ENCODE data around the gene PLCH2.
A peak's percentile ranks its signal among the peaks of the same experiment; 100 is the strongest.

The PLCH2 gene

DNA sequence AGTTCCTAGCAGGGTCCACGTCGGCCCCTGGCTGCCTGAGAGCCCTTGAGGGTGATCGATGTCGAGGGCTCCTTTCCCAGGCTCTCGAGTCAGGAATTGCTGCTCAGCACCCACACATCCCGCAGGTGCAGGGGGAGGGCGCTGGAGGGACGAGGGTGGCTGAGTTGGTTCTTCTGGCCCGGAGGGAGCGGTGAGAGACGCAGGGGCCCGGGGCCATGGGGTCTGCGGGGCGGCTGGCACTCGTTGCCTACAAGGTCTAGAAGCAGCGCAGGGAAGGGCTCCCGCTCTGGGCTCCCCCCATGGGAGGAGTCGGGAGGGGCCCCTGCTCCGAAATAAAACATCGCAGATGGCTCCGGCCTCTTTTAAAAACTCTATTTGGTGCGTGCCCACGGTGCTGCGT lies 32.1 kb downstream of the PLCH2 start:
- DNase-seq (ENCODE audit: extremely low read depth in 1 of 2, low read depth in 1 of 2), result no peak

DNA sequence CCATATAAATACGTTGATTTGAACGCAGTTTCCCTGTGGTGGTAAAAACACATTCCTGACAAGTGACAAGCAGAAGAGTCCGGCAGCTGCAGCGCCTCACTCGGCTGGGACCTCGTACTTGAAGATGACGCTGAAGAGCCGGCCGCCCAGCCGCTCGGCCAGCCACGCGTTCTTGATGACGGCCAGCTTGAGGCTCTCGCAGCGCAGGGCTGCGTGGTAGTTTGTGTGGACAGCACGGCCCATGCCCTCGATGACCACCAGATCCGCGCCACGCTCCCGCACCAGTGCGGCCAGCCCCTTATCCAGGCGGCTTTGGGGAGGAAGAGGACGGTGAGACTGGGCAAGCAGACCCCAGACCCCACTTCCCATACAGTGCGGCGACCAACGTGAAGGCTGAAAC lies 32.7 kb downstream of the PLCH2 start:
- DNase-seq (ENCODE audit: extremely low read depth in 1 of 2, low read depth in 1 of 2), result no peak

DNA sequence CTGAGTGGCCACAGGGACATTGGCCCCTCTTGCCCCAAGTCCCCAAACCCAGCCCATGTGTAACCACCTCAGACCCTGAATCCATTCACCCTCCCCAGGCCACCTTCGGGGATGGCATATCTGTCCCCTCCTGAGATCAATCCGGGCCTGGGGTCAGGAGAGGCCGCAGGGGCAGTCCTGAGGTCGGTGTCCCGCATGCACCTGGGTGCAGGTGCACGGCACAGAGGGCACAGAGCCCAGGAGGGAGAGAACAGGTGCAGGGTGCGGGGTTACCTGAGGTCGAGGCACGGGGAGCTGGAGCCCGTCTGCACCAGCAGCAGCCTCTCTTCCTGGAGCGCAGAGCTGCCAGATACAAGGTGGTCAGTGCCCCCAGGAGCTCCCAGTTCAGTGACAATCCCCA lies 33.5 kb downstream of the PLCH2 start:
- DNase-seq (ENCODE audit: extremely low read depth in 1 of 2, low read depth in 1 of 2), result no peak

DNA sequence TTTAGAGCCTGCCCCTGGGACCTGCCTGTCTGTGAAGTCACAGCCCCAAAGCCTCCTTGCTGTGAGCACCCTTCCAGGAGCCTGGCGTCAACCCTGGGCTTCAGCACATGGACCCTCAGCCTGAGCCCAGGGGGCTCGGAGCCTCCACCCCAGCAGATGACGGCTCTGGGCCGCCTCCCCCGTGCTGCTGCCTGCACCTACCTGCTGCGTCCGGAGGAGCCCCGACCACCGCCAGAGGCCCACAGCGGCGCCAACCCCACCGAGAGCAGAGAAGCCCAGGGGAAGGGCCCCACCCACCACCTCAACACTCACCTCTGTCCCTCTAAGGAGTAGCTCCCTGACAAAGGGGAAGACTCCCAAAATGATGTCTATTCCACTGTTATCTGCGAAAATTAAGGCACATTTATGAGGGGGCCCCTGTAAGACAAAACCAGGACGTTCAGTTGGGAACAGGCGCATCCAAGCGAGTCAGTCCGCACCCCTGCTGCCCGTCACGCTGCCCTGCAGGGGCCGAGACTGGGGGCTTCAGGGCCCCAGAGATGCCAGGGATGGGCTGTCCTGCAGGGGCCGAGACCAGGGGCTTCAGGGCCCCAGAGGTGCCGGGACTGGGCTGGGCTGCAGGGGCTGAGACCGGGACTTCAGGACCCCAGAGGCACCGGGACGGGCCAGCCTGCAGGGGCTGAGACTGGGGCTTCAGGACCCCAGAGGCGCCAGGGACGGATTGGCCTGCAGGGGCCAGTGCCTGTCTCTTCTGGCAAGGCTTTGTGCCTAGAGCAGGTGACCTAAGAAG lies 34.5 kb downstream of the PLCH2 start:
- DNase-seq (ENCODE audit: extremely low read depth in 1 of 2, low read depth in 1 of 2), result no peak

DNA sequence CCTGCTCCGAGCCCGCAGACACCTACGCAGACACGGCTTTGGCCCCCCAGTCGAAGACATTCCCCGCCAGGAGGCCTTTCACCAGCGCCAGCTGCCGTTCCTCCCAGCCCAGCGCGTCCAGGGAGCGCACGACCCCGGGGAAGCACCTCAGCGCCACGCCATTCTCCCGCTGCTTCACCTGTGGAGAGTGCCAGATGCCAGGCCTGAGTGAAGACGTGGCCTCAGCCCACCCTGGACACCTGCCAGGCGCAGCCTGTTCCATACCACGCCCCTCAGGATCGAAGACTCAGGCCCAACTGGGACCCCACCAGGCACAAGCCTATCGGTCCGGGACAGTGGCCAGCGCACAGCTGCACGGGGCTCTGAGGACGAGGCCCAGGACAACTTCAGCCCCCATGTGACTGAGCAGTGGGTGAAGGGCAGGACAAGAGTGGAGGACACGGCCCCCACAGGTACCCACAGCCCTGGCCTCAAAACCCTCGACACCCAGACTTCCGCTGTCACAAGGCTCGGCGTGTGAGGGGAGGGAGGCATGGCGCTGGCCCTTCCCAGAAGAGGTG lies 36.9 kb downstream of the PLCH2 start:
- DNase-seq (ENCODE audit: extremely low read depth in 1 of 2, low read depth in 1 of 2), result no peak

DNA sequence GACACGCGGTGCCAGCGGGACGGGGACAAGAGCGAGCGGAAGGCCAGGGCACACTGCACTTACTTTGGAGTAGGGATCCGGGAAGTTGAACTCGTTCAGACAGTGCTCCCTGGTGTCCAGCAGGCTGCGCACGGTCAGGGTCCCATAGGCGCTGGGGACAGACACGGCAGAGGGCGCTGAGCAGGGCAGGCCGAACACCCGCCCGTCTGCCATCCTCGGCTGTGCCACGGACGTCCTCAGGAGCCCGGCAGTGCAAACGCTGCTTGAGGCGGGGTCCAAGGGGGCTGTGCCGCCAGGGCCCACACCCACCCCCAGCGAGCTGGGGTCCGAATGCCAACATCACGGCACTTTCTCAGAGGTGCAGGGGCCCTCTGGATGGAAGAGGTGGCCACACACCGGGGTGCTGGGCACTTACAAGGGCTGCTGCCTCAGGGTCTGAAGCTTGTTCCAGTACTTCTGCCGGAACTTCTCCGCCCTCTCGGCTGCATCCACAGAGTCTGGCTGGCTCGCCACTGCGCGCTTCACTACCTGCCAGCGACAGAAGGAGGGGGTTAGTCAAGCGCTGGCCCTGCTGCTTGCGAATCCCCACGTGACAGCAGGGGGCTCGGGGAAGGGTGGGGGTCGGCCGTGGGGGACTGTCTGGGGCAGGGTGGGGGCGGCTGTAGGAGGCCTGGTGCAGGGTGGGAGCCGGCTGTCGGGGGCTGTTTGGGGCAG lies 38.0 kb downstream of the PLCH2 start:
- no peak for DNase-seq (ENCODE audit: extremely low read depth in 1 of 2, low read depth in 1 of 2)

DNA sequence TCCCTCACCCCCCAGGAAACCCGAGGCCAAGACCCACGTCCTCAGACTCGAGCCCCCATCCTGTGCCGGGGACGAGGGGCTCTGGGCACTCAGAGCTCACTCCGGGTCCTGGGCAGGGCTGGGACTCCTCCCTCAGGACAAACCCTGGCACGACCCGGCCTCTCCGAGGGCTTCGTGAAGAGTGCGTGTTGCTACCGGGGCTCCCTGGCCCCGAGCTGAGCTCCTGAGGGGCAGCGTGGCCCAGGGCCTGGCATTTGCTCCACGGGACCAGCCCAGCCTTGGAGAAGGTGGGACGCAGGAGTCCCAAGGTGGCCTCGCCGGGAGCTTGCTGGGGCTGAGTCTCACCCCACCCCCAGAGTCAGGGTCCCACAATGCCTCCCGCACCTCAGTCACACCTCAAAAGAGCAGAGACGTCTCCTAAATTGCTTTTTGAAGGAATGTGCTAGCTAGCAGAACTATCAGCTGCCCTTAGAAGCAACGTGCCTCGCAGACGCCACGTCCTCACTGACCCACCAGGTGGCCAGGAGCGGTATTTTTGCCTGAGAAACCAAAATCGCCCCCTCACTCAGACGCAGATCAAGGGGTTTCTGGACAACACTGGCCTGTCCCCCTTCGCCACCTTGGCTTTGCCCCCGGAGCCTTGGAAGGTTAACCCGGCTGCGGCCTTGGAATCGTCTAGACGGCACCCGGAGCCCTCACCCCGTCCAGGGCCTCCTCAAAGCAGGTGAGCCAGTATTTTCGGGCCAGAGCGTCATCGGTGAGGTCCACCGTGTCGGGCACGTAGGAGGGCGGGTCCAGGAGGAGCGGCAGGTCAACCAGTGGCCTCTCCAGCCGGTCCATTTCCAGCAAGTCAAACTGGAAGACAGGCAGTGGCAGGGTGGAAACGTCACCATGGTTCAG lies 39.0 kb downstream of the PLCH2 start:
- no peak for DNase-seq (ENCODE audit: extremely low read depth in 1 of 2, low read depth in 1 of 2)

DNA sequence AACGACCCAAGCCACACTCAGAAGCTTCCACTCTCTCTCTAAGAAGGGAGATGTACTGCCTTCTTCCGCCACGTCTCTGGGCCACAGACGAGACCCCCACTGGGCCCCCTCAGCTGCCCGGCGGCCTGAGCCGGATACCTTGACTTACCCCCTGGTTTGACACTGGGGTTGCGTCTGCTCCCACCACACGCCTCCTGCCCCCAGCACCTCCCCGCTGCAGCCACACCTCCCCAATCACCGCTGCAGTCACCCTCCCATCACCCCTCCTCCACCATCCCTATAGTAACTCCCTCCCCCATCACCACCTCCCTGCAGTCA lies 39.6 kb downstream of the PLCH2 start:
- no peak for DNase-seq (ENCODE audit: extremely low read depth in 1 of 2, low read depth in 1 of 2)

DNA sequence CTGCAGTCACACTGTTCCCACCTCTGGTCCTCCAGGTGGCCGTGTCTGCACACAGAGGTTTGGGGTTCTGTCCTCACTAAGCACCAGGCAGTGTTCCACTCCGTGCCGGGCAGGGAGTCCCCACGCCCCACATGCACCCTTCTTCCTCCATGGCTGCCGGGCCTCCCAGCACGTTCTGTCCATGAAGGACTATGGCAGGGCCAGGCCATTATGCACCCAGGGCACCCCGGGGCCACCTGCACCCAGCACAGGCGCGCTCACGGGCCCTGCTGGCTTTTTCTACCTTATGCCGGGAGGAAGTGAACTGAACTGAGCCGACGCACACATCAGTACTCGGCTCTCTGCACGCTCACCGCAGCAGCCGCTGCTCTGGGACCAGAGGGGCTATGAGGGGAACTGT lies 40.0 kb downstream of the PLCH2 start:
- DNase-seq (ENCODE audit: extremely low read depth in 1 of 2, low read depth in 1 of 2), result no peak

DNA sequence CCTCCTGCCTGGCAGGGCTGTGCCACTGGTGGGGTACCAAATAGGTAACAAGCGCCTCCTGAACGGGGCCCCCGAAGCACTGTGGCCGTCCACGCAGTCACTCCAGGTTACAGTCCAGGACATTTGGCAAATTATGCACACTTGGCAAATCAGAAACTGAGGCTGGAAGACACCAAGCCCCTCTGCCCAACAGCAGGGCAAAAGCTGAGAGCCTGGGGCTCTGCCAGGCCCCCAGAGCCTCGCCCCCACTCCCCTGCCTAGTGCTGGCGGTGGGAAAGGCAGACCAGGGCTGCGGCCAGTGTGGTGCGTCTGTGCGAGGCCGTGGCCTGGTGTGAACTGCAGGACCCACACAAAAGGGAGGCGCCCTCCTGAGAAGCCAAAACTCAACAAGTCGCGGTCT lies 40.9 kb downstream of the PLCH2 start:
- no peak for DNase-seq (ENCODE audit: extremely low read depth in 1 of 2, low read depth in 1 of 2)

DNA sequence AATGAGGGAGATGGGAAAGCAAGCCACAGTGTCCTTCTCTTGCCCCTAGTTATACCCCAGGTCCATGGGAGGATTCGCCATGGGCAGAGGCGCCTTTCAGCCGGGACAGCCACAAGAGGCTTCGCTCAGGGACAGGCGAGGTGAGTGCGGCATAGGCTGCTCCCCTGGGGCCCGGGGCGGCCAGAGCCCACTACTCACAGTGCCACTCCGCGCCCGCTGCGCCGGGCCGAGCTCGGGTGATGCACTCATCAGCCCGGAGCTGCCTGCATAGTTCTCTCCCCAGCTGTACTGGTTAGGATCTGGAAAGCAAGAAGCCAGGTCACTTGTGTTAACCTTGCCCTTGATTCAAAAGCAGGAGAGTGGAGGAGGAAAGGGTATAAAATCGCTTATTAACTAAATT lies 41.9 kb downstream of the PLCH2 start:
- DNase-seq (ENCODE audit: extremely low read depth in 1 of 2, low read depth in 1 of 2), result no peak

DNA sequence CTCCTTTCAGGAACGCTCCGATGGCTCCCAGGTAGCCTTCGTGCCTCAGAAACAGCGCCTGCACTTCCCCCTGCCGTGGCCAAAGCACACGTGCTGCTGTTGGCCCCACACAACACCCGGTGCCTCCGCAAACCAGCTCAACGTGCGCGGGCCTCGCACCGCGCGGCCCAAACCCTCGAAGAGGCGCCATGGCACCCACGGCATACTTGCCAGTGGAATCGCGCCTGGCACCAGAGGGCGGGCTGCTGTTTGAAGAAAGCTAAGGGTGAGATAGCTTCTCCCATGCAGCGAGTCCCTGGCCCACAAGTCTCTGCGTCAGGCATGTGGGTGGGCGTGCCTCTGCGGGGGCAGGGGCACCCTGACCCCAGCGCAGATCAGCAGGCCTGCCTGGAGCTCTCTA lies 42.4 kb downstream of the PLCH2 start:
- DNase-seq (ENCODE audit: extremely low read depth in 1 of 2, low read depth in 1 of 2), result no peak

DNA sequence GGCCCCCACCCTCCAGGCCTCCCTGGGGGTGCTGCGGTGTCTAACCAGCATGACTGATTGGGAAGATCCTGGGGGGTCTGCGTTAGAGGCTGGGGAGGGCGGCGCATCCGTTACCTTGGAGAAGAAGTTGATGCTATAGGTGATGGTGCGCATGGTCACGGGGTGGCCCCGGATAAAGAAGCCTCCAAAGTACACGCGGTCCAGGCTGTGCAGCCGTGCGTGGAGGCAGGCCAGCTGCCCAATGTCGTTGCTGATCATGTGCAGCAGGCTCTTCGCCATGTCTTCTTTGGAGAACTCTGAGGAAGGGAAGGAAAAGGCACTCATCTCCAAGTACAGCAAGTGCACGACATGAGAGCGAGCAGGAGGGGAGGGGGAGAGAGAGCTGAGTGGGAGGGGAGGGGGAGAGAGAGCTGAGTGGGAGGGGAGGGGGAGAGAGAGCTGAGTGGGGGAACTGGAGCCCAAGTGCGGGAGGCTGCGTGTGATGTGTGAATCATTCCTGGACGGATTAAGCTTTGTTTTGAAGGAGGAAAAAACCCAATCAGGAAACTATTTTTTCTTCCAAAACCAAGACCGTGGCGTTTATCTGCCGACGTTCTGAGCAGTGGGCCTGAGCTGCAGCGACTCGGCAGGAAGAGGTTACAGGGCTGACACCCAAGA lies 43.1 kb downstream of the PLCH2 start:
- no peak for DNase-seq (ENCODE audit: extremely low read depth in 1 of 2, low read depth in 1 of 2)

DNA sequence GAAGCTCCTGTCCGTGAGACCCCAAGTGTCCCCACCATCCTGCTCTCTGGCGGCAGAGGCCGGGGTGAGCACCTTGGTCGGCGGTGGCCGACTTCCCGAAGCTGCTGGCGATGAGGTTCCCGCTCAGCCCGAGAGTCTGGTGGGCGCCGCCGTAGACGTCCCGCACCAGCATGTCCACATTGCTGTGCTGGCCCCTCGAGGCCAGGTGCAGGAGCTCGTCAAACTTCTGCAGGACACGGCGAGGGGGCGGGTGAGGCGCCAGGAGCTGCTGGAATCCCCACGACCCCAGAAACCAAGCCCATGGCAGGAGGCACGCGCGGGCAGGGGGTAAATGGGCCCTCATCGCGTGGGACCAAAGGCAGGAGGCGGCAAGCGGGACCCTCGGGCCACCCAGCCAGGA lies 43.6 kb downstream of the PLCH2 start:
- DNase-seq (ENCODE audit: extremely low read depth in 1 of 2, low read depth in 1 of 2), result no peak

DNA sequence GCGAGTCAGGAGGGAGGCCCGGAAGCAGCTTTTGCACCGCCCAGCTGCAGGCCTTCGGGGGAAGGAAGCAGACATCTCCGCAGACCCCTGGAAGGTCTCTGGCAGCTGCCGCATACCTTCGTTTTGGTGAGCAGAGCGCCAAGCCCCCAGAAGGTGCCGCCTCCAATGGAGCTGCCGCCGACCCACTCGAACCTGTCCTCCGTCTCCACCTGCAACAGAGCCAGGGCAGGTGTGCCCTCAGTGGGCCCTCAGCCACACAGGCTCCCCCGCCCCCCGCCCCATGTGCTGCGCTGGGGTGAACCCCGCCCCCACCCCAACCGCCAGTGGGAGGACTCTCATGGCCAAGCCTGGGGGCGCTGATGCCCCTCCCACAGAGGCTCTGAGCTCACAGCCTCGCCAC lies 44.1 kb downstream of the PLCH2 start:
- DNase-seq (ENCODE audit: extremely low read depth in 1 of 2, low read depth in 1 of 2), result no peak

DNA sequence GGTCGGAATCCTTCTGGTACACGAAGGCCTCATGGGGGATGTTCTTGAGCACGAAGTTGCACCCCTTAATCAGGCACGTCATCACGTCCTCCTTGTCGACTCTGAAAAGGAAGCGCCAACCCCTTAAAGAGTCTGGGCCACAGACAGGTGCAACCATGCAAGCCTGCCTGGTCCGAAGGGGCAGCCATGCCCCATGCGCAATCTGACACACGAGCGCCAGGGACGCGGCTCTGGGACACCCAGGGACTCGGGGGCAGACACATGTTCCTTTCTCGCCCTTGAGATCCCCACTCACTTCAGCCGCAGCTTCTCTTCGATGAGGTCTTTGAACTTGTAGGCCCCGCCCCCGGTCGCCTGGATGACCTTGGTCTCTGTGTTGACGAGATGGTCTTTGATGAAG lies 44.7 kb downstream of the PLCH2 start:
- DNase-seq (ENCODE audit: extremely low read depth in 1 of 2, low read depth in 1 of 2), result no peak

DNA sequence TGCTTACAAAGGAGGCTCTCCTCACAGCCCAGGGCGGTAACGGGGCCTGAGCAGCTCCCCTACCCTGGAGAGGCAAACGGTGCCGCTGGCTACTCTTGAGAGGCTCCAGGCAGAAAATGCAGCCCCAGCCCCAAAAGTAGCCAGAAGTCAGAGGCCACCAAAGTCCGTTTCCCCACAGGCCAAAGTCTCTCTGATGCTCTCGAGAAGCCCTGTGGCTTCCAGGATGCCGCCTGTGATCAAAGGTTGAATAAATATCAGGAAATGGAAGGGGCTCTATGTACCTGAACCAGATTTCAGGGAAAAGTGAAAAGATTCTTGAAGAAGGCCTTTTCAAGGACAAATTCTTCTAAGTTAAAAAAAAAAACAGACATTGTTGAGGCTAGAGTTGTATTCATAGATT lies 46.1 kb downstream of the PLCH2 start:
- no peak for DNase-seq (ENCODE audit: extremely low read depth in 1 of 2, low read depth in 1 of 2)

DNA sequence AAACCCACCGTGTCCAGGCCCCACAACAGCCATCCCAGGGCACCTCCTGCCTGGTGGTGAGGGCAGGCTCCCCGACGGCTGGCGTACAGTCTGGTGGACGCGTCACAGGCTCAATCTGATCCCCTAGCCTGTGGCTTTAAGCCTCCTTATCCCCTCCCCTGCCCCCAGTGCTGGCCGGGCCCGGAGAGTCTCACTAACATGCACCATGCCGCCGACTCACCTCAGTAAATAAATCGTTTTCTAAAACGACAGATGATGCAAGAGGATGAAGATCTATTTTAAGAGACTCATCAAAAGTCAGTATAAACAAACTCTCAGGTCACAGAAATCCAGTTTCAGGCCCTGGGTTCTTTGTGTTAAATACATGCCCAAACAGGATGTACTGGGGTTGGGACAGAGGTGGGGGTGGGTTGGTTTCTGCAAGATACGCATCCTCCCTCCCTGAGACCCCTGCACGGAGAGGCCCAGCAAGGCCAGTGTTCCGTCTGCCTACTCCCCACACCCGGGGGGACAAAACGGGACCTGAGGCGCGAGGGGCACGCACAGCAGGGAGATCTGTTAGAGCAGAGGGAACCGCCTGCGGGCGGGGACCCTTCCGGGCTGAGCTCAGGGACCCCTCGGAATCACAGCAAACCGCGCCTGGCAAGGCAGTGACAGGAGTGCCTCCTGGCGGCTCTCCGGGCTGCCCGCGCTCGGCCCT lies 47.3 kb downstream of the PLCH2 start:
- DNase-seq (ENCODE audit: extremely low read depth in 1 of 2, low read depth in 1 of 2), result no peak

DNA sequence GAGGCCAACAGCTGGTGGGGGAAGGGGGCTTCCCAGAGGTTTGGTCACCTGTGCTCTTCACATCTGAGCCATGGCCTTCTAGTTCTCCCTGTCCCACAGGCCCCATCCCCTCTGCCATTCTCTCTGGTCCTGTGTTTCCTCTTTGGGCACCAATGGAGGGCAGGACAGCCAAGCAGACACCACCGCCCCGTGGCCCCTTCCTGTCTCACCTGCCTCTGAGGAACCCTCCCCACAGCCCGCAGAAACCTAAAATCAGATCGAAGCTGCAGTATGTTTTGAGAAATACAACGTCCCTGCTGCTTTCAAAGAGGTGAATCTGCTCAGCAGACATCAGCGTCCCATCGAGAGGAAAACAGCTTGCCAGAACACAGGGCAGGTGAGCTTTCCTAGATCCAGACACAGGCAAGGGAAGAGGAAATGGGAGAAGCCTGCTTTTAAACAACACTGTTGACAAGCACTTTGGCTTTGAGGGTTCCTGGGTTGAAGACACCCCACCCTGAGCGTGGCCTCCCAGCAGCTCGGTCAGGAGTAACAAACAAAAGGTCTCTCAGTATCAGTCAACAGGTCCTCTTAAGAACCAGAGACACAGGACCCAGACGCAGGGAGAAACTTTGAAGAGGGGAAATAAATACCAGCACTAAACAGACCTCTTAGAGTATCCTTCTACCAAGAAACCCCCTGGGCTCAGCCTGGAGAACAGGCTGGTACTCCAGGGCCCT lies 48.0 kb downstream of the PLCH2 start:
- DNase-seq (ENCODE audit: extremely low read depth in 1 of 2, low read depth in 1 of 2), result peak in 1 of 2 donors; percentile 23

DNA sequence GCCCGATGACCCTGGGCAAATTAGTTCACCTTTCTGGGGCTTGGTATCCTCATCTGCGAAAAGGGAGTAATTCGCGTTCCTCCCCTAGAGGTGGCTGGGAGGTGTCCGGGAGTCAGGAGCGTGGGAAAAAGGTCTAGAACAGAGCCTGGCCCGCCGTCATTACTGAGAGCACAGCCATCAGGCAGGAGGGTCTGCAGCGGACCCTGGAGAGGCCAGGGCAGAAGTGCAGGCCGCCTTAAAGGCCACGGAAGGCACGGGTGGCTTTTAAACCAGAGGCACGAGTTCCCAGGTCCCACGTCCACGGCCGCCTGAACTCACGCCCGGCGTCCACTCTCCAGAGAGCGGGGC lies 49.5 kb downstream of the PLCH2 start:
- no peak for DNase-seq (ENCODE audit: extremely low read depth in 1 of 2, low read depth in 1 of 2)

Measured in stimulated activated CD8-positive, alpha-beta memory T cell treated with anti-CD3 and anti-CD28 coated beads, Interleukin-7, amount 100 ng/mL, for 48 hours (primary cell).